HepG2 (cell line): ENCODE measurements around the gene ACOXL. TPM values are rescaled to one million over a fixed set of nuclear protein-coding genes. Genes with fewer than 3 reads are reported as not detected.
A peak's percentile ranks its signal among the peaks of the same experiment; 100 is the strongest.

Experiments
- ATF7 ChIP-seq, 2 experiments: fragments of 450-650 bp in 1 of 2; sonication (generic) in 1 of 2; formaldehyde crosslinking in 1 of 2; IDR thresholded peaks; 2 replicates each; pipeline versions ENCODE4 v1.4.0 to v1.6.1; 2016 to 2020; ENCODE audit warnings: antibody characterized with exemption in 1 of 2, mild to moderate bottlenecking in 1 of 2, missing genetic modification reagents in 1 of 2
- EEA1 ChIP-seq: sonication (generic); formaldehyde crosslinking; IDR thresholded peaks from 2 replicates; pipeline ENCODE4 v1.5.1; 2020; ENCODE audit warnings: mild to moderate bottlenecking, missing genetic modification reagents, borderline replicate concordance
- EZH2 ChIP-seq: conservative IDR thresholded peaks from 2 replicates; pipeline ENCODE4 v1.6.1; 2012; ENCODE audit warnings: mild to moderate bottlenecking, low read depth, low read length, moderate library complexity
- HDAC1 ChIP-seq: sonication (generic); formaldehyde crosslinking; IDR thresholded peaks from 2 replicates; pipeline ENCODE4 v1.5.1; 2020; ENCODE audit warnings: mild to moderate bottlenecking, missing genetic modification reagents
- HHEX ChIP-seq: IDR thresholded peaks from 2 replicates; pipeline ENCODE4 v1.6.1; 2016; ENCODE audit warnings: control low read depth
- HOXA3 ChIP-seq: sonication (generic); formaldehyde crosslinking; IDR thresholded peaks from 2 replicates; pipeline ENCODE4 v1.5.0; 2020; ENCODE audit warnings: missing genetic modification reagents
- MXI1 ChIP-seq: IDR thresholded peaks from 3 replicates; pipeline ENCODE4 v1.6.1; 2012; ENCODE audit warnings: low read depth, low read length, inconsistent platforms, borderline replicate concordance
- SIN3B ChIP-seq: fragments of 150-350 bp; IDR thresholded peaks from 2 replicates; pipeline ENCODE4 v1.6.1; 2014; ENCODE audit warnings: low read length
- SMC3 ChIP-seq: IDR thresholded peaks from 2 replicates; pipeline ENCODE4 v1.6.1; 2011; ENCODE audit warnings: low read length, improper control_type of control experiment
- SP1 ChIP-seq, 2 experiments: fragments of 450-650 bp in 1 of 2; sonication (generic) in 1 of 2; formaldehyde crosslinking in 1 of 2; IDR thresholded peaks; 2 replicates each; pipeline versions ENCODE4 v1.4.0 to v1.6.1; 2016 to 2020; ENCODE audit warnings: missing genetic modification reagents in 1 of 2
- ZNF260 ChIP-seq: sonication (generic); formaldehyde crosslinking; IDR thresholded peaks from 2 replicates; pipeline ENCODE4 v1.4.0; 2020; ENCODE audit warnings: missing genetic modification reagents, low read depth, mild to moderate bottlenecking, borderline replicate concordance
- ZNF350 ChIP-seq: sonication (generic); formaldehyde crosslinking; IDR thresholded peaks from 2 replicates; pipeline ENCODE4 v1.4.0; 2020; ENCODE audit warnings: mild to moderate bottlenecking, low read depth, missing genetic modification reagents, borderline replicate concordance
- ZNF562 ChIP-seq: sonication (generic); formaldehyde crosslinking; IDR thresholded peaks from 2 replicates; pipeline ENCODE4 v1.8.0; 2022; ENCODE audit warnings: missing genetic modification reagents, borderline replicate concordance
- polyA plus RNA-seq, 8 experiments: library from polyadenylated mRNA; depleted of rRNA in 3 of 8; stranded (reverse) in 7 of 8; unstranded in 1 of 8; fragments of >200 nt; fragmentation: Illumina TruSeq in 4 of 8; extraction: Trizol in 4 of 8; gene quantifications; 2 replicates each; pipeline versions ENCODE4 v1.2.1 to v1.2.3, GENCODE V29; 2011 to 2016; ENCODE audit warnings: low read depth in 4 of 8, missing spikeins in 1 of 8, mixed read lengths in 1 of 8; ENCODE audit not compliant: insufficient read depth in 1 of 8
- total RNA-seq, 5 experiments: library from RNA; depleted of rRNA; stranded (reverse); fragments of >200 nt; fragmentation: Illumina TruSeq; extraction: Trizol; gene quantifications; 2 replicates each; pipeline ENCODE4 v1.2.3, GENCODE V29; 2016; ENCODE audit warnings: low read depth in 1 of 5
- TF ChIP-seq, protein P1 (sequence below): sonication (generic); formaldehyde crosslinking; IDR thresholded peaks from 2 replicates; pipeline ENCODE4 v1.4.0; 2020; ENCODE audit warnings: missing genetic modification reagents
- TF ChIP-seq, protein P2 (sequence below): sonication (generic); formaldehyde crosslinking; IDR thresholded peaks from 2 replicates; pipeline ENCODE4 v1.5.1; 2020; ENCODE audit warnings: missing genetic modification reagents, mild to moderate bottlenecking, borderline replicate concordance
- TF ChIP-seq, protein P3 (sequence below): sonication (generic); formaldehyde crosslinking; IDR thresholded peaks from 2 replicates; pipeline ENCODE4 v1.8.0; 2022; ENCODE audit warnings: mild to moderate bottlenecking, missing genetic modification reagents; ENCODE audit not compliant: insufficient replicate concordance
- TF ChIP-seq, protein P4 (sequence below): sonication (generic); formaldehyde crosslinking; IDR thresholded peaks from 2 replicates; pipeline ENCODE4 v1.5.0; 2020; ENCODE audit warnings: mild to moderate bottlenecking, missing genetic modification reagents, moderate library complexity

The ACOXL gene
- total and polyA plus RNA-seq, 2 of the 13 experiments (the other 11 are each of a cell fraction or from before 2014, with no cell fraction given), result not detected

DNA sequence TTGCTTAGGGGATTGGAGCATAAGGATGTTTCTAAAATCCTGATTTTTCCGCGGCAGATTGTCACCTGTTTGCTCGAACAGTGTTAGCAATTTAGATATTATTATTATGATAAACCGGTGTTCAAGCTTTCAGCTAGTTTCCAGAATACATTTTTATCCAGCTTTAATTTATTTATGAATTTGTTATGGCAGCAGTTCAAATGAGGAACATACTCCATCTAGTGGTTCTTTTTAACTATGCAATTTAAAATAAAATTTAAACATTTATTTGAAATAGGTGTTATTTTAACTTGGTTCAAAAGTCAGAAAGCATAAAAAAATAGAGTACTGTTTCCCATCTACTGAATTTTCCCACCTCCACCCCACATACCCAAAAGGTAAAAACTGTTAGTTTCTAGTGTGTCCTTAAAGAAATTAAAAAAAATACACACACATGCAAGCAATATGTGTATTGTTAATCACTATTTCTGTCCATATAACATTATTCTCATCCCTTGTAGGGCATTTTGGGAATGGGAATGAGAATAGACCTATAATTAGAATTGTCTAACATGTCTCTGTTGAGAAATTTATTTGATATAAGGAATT lies 23.2 kb downstream of the ACOXL start (continued):
- TF ChIP-seq, protein P1, sequence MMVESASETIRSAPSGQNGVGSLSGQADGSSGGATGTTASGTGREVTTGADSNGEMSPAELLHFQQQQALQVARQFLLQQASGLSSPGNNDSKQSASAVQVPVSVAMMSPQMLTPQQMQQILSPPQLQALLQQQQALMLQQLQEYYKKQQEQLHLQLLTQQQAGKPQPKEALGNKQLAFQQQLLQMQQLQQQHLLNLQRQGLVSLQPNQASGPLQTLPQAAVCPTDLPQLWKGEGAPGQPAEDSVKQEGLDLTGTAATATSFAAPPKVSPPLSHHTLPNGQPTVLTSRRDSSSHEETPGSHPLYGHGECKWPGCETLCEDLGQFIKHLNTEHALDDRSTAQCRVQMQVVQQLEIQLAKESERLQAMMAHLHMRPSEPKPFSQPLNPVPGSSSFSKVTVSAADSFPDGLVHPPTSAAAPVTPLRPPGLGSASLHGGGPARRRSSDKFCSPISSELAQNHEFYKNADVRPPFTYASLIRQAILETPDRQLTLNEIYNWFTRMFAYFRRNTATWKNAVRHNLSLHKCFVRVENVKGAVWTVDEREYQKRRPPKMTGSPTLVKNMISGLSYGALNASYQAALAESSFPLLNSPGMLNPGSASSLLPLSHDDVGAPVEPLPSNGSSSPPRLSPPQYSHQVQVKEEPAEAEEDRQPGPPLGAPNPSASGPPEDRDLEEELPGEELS (CRISPR knock-in tag), result no peak
- TF ChIP-seq HHEX (CRISPR knock-in tag) (no peak), EZH2 (0 out of 2 replicates have a peak, but pooled peaks have one; percentile 29), ATF7 (IDR thresholded peaks at IDR 0.05) (no peak), ATF7 (CRISPR knock-in tag; IDR thresholded peaks at IDR 0.05) (no peak), SIN3B (no peak), ZNF350 (CRISPR knock-in tag) (no peak), HOXA3 (CRISPR knock-in tag) (no peak), ZNF562 (no peak), EEA1 (CRISPR knock-in tag) (no peak), ZNF260 (CRISPR knock-in tag) (no peak), SP1 (IDR thresholded peaks at IDR 0.05) (no peak), SP1 (CRISPR knock-in tag; IDR thresholded peaks at IDR 0.05) (no peak), HDAC1 (no peak), SMC3 (peak; percentile 15; the same call in 1 of the 2 replicates), MXI1 (no peak)
- TF ChIP-seq, protein P2, sequence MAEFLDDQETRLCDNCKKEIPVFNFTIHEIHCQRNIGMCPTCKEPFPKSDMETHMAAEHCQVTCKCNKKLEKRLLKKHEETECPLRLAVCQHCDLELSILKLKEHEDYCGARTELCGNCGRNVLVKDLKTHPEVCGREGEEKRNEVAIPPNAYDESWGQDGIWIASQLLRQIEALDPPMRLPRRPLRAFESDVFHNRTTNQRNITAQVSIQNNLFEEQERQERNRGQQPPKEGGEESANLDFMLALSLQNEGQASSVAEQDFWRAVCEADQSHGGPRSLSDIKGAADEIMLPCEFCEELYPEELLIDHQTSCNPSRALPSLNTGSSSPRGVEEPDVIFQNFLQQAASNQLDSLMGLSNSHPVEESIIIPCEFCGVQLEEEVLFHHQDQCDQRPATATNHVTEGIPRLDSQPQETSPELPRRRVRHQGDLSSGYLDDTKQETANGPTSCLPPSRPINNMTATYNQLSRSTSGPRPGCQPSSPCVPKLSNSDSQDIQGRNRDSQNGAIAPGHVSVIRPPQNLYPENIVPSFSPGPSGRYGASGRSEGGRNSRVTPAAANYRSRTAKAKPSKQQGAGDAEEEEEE, result no peak
- TF ChIP-seq, protein P3, sequence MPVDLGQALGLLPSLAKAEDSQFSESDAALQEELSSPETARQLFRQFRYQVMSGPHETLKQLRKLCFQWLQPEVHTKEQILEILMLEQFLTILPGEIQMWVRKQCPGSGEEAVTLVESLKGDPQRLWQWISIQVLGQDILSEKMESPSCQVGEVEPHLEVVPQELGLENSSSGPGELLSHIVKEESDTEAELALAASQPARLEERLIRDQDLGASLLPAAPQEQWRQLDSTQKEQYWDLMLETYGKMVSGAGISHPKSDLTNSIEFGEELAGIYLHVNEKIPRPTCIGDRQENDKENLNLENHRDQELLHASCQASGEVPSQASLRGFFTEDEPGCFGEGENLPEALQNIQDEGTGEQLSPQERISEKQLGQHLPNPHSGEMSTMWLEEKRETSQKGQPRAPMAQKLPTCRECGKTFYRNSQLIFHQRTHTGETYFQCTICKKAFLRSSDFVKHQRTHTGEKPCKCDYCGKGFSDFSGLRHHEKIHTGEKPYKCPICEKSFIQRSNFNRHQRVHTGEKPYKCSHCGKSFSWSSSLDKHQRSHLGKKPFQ (CRISPR knock-in tag), result no peak
- TF ChIP-seq, protein P4, sequence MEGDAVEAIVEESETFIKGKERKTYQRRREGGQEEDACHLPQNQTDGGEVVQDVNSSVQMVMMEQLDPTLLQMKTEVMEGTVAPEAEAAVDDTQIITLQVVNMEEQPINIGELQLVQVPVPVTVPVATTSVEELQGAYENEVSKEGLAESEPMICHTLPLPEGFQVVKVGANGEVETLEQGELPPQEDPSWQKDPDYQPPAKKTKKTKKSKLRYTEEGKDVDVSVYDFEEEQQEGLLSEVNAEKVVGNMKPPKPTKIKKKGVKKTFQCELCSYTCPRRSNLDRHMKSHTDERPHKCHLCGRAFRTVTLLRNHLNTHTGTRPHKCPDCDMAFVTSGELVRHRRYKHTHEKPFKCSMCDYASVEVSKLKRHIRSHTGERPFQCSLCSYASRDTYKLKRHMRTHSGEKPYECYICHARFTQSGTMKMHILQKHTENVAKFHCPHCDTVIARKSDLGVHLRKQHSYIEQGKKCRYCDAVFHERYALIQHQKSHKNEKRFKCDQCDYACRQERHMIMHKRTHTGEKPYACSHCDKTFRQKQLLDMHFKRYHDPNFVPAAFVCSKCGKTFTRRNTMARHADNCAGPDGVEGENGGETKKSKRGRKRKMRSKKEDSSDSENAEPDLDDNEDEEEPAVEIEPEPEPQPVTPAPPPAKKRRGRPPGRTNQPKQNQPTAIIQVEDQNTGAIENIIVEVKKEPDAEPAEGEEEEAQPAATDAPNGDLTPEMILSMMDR (CRISPR knock-in tag), result peak; percentile 26; the same call in 1 of the 2 replicates
